Nephron (organoid): Measurements from ENCODE around the gene WBP1.

Source experiments
- H3K27ac Mint-ChIP-seq, 3 experiments: 2 replicates each; pipeline ENCODE4 v1.8.0; 2020; ENCODE audit warnings: mixed read lengths in 3 of 3, mild to moderate bottlenecking in 2 of 3, moderate library complexity in 1 of 3
- H3K27me3 Mint-ChIP-seq: 2 replicates; pipeline ENCODE4 v1.8.0; 2021; ENCODE audit warnings: low read depth, mild to moderate bottlenecking, moderate library complexity, mixed read lengths
- H3K36me3 Mint-ChIP-seq: 2 replicates; pipeline ENCODE4 v1.8.0; 2020; ENCODE audit warnings: low read depth, mixed read lengths
- H3K4me1 Mint-ChIP-seq: 2 replicates; pipeline ENCODE4 v1.8.0; 2020; ENCODE audit warnings: mixed read lengths
- H3K4me3 Mint-ChIP-seq, 3 experiments: 2 replicates each; pipeline ENCODE4 v1.8.0; 2020; ENCODE audit warnings: mild to moderate bottlenecking in 3 of 3, mixed read lengths in 3 of 3, moderate library complexity in 2 of 3
- H3K9me3 Mint-ChIP-seq: 2 replicates; pipeline ENCODE4 v1.8.0; 2020; ENCODE audit warnings: mixed read lengths
- CTCF ChIP-seq, 3 experiments: fragments of 200-600 bp; sonication (generic); IDR thresholded peaks; one replicate each; pipeline ENCODE4 v1.5.0; 2021; ENCODE audit warnings: antibody characterized with exemption in 3 of 3; ENCODE audit not compliant: unreplicated experiment in 3 of 3

WBP1 gene

DNA sequence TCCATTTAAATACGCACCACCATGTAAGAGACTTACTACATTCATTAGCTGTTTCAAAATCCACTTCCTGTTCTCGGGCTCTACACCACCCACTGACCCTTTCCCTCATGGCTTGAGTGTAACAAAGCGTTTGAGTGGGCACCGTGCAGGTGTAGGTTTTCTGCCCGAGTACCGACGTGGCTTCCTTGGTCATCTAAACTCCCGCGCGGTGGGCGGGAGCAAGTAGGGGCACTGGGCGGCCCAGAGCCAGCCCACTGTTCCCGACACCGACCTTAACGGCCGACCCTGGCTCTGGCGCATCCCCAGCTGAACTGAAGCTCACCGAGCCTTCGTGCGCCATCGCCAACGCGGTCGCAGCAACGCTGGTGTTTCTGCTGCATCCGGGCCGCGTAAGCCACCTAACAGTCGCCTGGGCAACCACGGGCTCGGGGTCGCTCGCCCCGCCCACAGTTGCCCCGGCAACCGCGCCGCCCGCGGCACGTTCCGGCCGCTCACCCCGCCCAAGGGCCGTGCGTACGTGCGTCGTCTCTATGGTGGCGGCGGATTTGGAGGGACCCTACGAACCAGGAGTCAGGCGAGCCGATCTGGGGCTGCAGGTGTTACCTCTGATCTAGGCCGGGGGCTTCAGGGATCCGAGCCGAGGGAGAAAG is 36.9 kb upstream of the WBP1 start, which contains the start of the genes C2orf81 and WDR54:
Gene C2orf81 (minus strand): TSS at position 399 of the 650 bp plus-strand sequence. CDS start 59 bp downstream, at position 340.
Gene WDR54 (plus strand): TSS at position 510 of the 650 bp plus-strand sequence. CDS start 424 bp downstream, outside the sequence.
- Mint-ChIP-seq H3K36me3 (peaks cover 13% of the 10 kb centered on the region), H3K27ac (peak within 1 kb of the TSS; percentile 30 to 74 (median 38)), H3K4me3 (peak within 1 kb of the TSS; percentile 97 to 98 (median 98)), H3K4me1 (peaks cover 14% of the 10 kb centered on the region), H3K27me3 (no peaks in the 10 kb centered on the region), H3K9me3 (no peaks in the 10 kb centered on the region)
- TF ChIP-seq CTCF (IDR thresholded peaks at IDR 0.05; ENCODE audit: unreplicated experiment in 3 of 3), result no peak

GRCh38 chr2:74423231-74424095 is 34.8 kb upstream of the WBP1 start:
- H3K4me1 Mint-ChIP-seq, result peaks cover 14% of the 10 kb centered on the region
- H3K27me3 Mint-ChIP-seq, result no peaks in the 10 kb centered on the region
- TF ChIP-seq CTCF (IDR thresholded peaks at IDR 0.05; ENCODE audit: unreplicated experiment in 3 of 3), result no peak
- H3K9me3 Mint-ChIP-seq, result no peaks in the 10 kb centered on the region
- peak overlapping the region in 1 of 3 experiments; percentile 26 for H3K27ac Mint-ChIP-seq
- peaks cover 32% of the 10 kb centered on the region for H3K36me3 Mint-ChIP-seq
- peak overlapping the region; percentile 97 to 98 (median 98) for H3K4me3 Mint-ChIP-seq

DNA sequence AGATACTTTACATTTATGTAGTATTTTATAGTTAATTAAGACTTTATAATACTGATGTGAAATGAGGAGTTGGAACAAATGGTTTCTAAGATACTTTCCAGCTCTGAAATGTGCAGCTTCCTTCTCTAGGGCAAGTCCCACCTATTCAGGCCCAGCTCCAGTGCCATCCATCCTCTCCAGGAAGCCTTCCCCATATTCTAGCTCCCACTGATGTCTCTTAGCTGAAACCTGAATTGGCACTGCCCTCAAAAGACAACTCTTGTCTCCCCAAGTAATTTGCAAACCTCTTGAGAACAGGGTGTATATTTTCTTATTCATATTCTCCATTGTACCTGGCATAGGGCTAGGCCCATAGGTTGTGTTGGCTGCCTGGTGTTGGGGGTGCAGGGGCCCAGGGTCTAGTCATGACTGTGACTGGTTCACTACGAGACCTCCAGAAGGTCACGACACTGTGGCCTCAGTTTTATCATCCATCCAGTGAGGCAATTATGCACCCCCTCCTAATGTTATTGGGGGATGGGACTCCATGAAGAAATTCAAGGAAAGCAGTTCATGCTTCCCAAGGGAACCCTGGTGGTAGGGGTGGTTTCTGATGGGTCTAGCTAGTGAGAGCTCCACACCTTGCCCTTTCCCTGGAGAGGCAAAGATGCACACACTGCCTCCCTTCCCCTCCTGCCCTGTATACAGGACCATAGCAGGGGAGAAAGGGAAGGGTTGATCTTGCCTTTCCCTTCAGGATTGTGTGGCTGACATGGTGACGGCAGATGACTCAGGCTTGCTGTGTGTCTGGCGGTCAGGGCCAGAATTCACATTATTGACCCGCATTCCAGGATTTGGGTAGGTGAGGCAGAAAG is 33.9 kb upstream of the WBP1 start:
- no peaks in the 10 kb centered on the region for H3K27me3 Mint-ChIP-seq
- TF ChIP-seq CTCF (IDR thresholded peaks at IDR 0.05; ENCODE audit: unreplicated experiment in 3 of 3), result no peak
- H3K4me1 Mint-ChIP-seq, result peaks cover 14% of the 10 kb centered on the region
- H3K36me3 Mint-ChIP-seq, result peaks cover 41% of the 10 kb centered on the region
- peak overlapping the region; percentile 31 to 62 (median 36) for H3K4me3 Mint-ChIP-seq
- H3K9me3 Mint-ChIP-seq, result no peaks in the 10 kb centered on the region
- peak overlapping the region in 1 of 3 experiments; percentile 30 for H3K27ac Mint-ChIP-seq

- H3K36me3 Mint-ChIP-seq, result peaks cover 45% of the 10 kb centered on the region
- peak overlapping the region; percentile 10 to 28 (median 17) for H3K4me3 Mint-ChIP-seq
- no peak for TF ChIP-seq CTCF (IDR thresholded peaks at IDR 0.05; ENCODE audit: unreplicated experiment in 3 of 3)
- no peaks in the 10 kb centered on the region for H3K27me3 Mint-ChIP-seq
- H3K4me1 Mint-ChIP-seq, result peaks cover 14% of the 10 kb centered on the region
- H3K9me3 Mint-ChIP-seq, result no peaks in the 10 kb centered on the region
- H3K27ac Mint-ChIP-seq, result peak overlapping the region in 1 of 3 experiments; percentile 30
These were observed 33.2 kb upstream of the WBP1 start for GRCh38 chr2:74424995-74425406.

GRCh38 chr2:74425523-74425922 is 32.7 kb upstream of the WBP1 start:
- Mint-ChIP-seq H3K27me3 (no peaks in the 10 kb centered on the region), H3K4me1 (peaks cover 14% of the 10 kb centered on the region), H3K4me3 (no peak overlapping the region), H3K36me3 (peaks cover 49% of the 10 kb centered on the region), H3K9me3 (no peaks in the 10 kb centered on the region), H3K27ac (peak overlapping the region in 2 of 3 experiments; percentile 9 to 48)
- no peak for TF ChIP-seq CTCF (IDR thresholded peaks at IDR 0.05; ENCODE audit: unreplicated experiment in 3 of 3)
